HG02943 (cell line): ENCODE results near the gene CARD11.

Experiments
- ATAC-seq: cut with Tn5 transposase; IDR thresholded peaks from one replicate; pipeline ENCODE4 v1.9.1; 2021; ENCODE audit warnings: mild to moderate bottlenecking, low read depth, moderate library complexity; ENCODE audit not compliant: unreplicated experiment

Gene CARD11

GRCh38 chr7:2948749-2949148 lies 94.9 kb downstream of the CARD11 start:
- no peak for ATAC-seq

- ATAC-seq = no peak
Measured at GRCh38 chr7:2947058-2947780, 96.4 kb downstream of the CARD11 start.

GRCh38 chr7:2945171-2945570 lies 98.5 kb downstream of the CARD11 start:
- no peak for ATAC-seq

GRCh38 chr7:2944739-2945138 lies 98.9 kb downstream of the CARD11 start:
- ATAC-seq = no peak

GRCh38 chr7:2943851-2944601 lies 99.6 kb downstream of the CARD11 start:
- ATAC-seq = no peak

- no peak for ATAC-seq
Measured at GRCh38 chr7:2941216-2941859, 102.3 kb downstream of the CARD11 start.

GRCh38 chr7:2940466-2940865 lies 103.2 kb downstream of the CARD11 start:
- no peak for ATAC-seq

GRCh38 chr7:2939193-2939885 lies 104.3 kb downstream of the CARD11 start:
- no peak for ATAC-seq

- no peak for ATAC-seq
Measured at GRCh38 chr7:2938514-2939192, 105.0 kb downstream of the CARD11 start.

GRCh38 chr7:2937701-2938513 lies 105.8 kb downstream of the CARD11 start:
- ATAC-seq = no peak

- ATAC-seq = no peak
Measured at GRCh38 chr7:2936891-2937580, 106.6 kb downstream of the CARD11 start.

- no peak for ATAC-seq
Measured at GRCh38 chr7:2936301-2936700, 107.4 kb downstream of the CARD11 start.

- no peak for ATAC-seq
Measured at GRCh38 chr7:2934984-2935740, 108.5 kb downstream of the CARD11 start.

- no peak for ATAC-seq
Measured at GRCh38 chr7:2934211-2934731, 109.4 kb downstream of the CARD11 start.

GRCh38 chr7:2932402-2933251 lies 111.0 kb downstream of the CARD11 start:
- ATAC-seq = no peak

- ATAC-seq = no peak
Measured at GRCh38 chr7:2931034-2931415, 112.6 kb downstream of the CARD11 start.
